DMS53 treated with DMSO at 0.1 percent for 48 hours (cell line): ENCODE results near the gene LHX4.

Source experiments
- DNase-seq: peaks from one replicate; lab custom pipeline; 2025; ENCODE audit not compliant: unreplicated experiment; lab: John Stamatoyannopoulos, UW

Gene LHX4

GRCh38 chr1:180256341-180257027 is 26.4 kb downstream of the LHX4 start:
- DNase-seq, result no peak

DNA sequence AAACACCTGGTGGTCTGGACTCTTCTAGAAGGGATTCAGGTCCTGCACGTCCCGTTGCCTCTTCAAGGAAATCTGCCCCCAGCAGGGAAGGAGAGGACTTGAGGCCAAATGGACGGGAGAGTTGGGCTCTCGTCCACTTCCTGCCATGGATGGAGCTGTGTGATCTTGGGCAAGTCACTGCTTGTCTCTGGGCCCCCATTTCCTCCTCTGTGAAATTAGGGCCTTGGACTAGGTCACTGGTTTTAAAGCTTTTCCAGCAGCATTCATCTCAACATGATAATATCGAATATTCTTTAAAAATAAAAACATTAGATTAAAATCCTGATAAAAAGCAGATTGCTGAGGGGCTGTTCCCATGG is 26.9 kb downstream of the LHX4 start:
- DNase-seq, result no peak

DNA sequence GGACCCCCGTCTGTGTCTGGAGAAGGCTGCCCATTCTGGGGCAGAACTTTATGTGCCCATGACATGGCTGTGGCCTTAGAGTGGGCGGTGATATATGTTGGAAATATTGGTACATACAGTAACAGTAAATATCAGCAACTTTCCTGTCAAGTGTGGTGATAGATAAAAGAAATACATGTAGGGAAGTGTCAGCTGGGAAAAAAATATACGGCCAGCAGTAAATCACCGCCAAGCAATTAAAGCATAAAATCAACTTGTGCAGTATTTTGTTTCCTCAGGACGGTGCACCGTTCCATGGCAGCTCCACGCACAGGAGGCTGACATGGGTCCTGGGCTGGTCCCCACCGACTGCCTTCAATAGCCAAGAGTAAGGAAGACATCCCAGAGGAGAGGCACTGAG is 27.4 kb downstream of the LHX4 start:
- no peak for DNase-seq

- no peak for DNase-seq
Measured at GRCh38 chr1:180258290-180258689, 28.2 kb downstream of the LHX4 start.

DNA sequence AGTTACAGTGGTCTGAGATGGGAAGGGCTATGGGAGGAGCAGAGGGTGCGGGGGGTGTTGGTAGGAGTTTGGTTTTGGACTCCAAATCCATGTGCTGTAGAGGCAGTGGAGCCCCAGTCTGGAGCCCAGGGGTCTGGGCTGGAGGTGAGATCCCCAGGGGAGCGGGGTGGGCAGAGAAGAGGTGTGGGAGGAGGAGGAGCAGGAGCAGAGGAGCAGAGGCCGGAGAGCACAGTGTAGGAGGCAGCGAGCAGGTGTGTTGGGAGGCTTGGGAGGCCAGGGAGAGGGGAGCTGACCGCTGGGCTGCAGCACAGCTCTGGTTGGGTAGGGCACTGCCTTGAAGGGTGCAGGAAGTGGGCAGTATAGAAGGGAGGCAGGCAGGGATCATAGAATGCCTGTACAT is 28.9 kb downstream of the LHX4 start:
- no peak for DNase-seq

- no peak for DNase-seq
Measured at GRCh38 chr1:180259431-180260338, 29.6 kb downstream of the LHX4 start.

- no peak for DNase-seq
Measured at GRCh38 chr1:180260541-180260940, 30.5 kb downstream of the LHX4 start.

DNA sequence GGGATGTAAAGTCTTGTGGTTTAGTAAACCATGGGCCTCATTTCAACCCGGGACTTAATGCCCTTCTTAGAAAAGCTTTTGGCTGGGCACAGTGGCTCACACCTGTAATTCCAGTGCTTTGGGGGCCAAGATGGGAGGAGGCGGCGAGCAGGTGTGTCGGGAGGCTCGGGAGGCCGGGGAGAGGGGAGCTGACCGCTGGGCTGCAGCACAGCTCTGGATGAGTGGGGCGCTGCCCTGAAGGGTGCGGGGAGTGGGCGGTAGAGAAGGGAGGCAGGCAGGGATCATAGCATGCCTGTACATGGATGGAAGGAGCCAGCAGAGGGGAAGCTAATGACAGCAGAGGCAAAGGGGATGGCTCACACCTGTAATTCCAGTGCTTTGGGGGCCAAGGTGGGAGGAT is 31.0 kb downstream of the LHX4 start:
- no peak for DNase-seq

DNA sequence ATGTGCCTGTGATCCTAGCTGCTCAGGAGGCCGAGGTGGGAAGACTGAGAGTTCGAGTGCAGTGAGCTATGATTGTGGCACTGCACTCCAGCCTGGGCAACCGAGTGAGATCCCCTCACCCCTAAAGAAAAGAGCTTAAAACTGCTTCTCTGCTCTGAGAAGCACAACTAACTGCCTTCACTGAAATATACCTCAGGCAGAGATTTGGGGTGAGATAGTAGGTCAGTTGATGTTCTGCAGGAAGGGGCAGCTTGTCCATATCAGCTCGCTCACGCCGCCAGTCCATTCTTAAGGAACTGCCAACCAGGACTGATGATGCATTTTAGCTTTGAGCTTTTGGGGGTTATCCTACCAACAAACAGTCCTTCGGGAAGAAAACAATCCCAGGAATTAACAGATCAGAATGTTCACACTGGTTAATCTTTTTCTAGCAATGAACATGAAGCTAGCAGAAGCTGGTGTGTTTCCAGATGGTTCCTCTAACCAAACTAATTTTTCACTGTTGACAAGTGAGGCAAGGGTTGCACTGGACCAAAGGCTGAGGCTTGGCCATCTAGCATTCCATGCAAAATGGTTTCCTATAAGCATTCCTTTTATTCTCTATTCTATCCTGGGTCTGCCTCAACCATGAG is 31.6 kb downstream of the LHX4 start:
- no peak for DNase-seq

- DNase-seq, result no peak
Measured at GRCh38 chr1:180262628-180263488, 32.8 kb downstream of the LHX4 start.

DNA sequence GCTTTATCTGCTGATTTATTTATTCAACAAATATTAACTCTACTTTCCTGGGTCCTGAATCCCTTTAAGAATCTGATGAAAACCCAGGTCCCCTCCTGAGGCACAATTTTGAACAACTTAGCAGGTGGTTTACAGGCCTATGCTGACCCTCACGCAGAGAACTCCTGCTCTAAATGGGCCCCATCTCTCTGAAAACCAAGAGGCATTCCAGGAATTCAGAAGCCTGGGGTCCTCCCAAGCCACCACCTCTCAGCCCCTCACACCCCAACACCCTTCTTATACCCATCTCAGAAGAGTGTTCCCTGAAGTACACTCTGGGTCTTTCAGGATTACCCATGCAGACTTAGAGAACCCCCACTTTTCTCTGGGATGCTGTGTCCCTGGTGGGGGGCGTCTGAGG is 34.5 kb downstream of the LHX4 start:
- no peak for DNase-seq

- DNase-seq, result no peak
Measured at GRCh38 chr1:180265201-180265600, 35.1 kb downstream of the LHX4 start.

GRCh38 chr1:180265871-180266270 is 35.8 kb downstream of the LHX4 start:
- no peak for DNase-seq

DNA sequence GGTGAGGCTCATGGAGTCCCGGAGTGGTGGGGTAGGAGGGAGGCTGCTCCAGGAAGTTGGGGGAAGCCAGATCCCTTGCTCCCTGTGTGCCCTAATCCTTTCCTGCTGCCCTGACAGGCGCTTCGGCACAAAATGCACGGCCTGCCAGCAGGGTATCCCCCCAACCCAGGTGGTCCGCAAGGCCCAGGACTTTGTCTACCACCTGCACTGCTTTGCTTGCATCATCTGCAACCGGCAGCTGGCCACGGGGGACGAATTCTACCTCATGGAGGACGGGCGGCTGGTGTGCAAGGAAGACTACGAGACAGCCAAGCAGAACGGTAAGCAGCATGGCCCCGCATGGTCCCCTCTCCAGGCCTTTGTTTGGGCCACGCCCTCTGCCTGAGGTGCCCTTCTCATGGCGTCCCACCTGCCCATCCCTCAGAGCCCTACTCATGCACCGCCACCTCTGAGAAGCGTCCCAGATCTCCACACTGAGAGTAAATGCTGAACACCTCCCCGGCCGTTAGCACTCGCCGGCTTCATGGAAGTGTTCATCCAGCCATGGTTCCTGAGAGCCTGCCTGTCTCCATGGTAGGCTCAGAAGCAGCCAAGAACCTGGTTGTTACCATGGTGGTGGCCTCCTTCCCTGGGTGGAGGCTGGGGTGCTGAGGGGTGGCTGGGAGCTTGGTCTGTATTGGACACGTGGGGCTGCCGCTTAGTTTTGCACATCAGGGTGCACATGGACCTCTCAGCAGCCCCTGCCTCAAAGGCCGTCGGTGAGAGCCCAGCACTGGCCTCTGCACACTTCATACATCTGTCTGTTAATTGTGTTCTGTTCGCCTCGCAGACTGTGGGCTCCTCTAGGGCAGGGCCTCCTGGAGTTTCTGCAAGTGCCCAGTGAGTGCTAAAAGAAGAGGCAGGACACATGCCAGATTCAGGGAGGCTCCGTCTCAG is 36.5 kb downstream of the LHX4 start:
- DNase-seq, result no peak

DNA sequence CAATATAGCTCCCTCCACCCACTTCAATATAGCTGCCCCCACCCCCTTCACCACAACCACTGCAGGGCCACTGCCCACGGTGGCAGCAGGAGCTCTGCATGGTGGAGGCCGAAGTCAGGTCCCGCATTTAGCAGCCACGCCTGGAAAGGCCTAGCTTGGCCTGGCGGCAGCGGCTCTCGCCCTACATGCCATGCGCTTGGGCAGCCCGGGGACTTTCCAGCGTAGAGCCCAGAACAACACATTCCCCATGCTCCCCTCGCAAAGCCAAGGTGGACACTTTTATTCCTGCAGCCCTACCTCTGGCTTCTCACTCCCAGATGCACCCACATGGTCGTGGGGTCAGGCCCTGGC is 37.1 kb downstream of the LHX4 start:
- DNase-seq, result no peak

DNA sequence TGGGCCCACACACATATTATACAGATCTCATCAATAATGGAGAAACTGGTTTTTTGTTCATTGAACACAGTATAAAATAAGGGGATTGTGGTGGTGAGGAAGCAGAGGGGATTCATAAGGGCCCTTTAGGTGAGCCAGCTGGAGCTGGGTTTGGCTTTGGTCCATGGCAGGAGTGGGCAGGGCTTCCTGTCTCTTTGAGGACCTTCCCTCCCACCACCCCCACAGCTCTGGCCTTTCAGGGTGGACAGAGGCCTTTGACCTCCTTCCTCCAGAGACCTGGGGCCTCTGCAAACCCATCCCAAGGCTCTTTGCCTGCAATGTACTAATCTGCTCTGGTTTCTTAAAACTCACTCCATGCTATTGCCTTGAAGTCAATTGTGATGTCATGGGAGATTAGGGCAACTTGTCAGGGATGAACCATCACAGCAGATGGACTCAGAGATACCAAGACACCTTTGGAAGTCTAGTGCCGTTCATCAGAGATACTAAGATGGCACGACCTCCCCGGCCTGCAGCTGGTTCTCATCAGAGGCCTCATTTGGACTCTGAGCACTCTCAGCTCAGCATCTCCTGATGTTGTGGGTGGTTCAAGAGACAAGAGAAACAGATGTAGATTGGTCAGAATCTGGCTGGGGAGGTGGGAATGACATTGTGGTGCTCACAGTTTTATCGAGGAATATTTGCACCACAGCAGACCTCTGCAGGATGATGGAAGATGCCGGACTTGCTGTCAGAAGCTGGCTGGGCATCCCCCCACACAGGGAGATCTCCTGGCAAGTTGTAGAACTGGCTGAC is 37.9 kb downstream of the LHX4 start:
- DNase-seq, result no peak

DNA sequence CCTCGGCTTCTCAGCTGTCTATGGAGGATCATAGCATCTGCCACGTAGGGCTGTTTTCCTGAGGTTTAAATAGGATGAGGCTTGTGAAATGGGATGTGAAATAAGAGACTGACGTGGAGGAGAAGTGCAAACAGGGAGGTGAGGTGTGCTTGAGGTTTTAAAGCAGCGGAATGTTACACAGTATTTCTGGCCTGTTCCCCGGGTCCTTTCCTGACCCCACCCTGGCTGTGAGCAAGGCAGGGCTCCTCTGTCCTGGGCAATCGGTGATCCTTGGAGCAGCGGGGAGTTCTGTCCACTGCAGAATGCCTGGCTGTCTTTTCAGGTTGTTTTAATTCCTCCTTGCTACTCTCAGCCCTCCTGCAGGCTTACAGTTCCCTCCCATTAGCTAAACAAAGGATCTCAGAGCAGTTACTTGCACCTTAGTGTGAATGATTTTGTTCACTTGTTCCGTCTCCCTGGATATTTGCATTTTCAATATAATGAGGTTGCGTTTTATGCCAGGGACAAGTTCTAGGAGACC is 38.6 kb downstream of the LHX4 start:
- no peak for DNase-seq

- peak; percentile 19 for DNase-seq
Measured at GRCh38 chr1:180269645-180270529, 39.8 kb downstream of the LHX4 start.
